Lower leg skin (tissue), 4 donors: ENCODE data around the gene MMP2. TPM values are rescaled to one million over a fixed set of nuclear protein-coding genes. Genes with fewer than 3 reads are reported as not detected.
A peak's percentile ranks its signal among the peaks of the same experiment; 100 is the strongest.

ENCODE experiments used
- DNase-seq, 2 donors: peaks; one replicate each; pipeline ENCODE4 v3.0.0-alpha.2; 2019; ENCODE audit warnings: low spot score in 2 of 2
- H3K4me3 ChIP-seq: fragments of 200-600 bp; sonication (generic); 2 replicates; pipeline ENCODE4 v1.5.1; 2017; ENCODE audit warnings: mild to moderate bottlenecking, low read depth; ENCODE audit not compliant: poor library complexity, severe bottlenecking
- POLR2A ChIP-seq, 2 donors: fragments of 450-650 bp; IDR thresholded peaks; one replicate each; pipeline ENCODE4 v1.6.1; 2016 to 2017; ENCODE audit warnings: antibody characterized with exemption in 2 of 2, mild to moderate bottlenecking in 1 of 2, moderate library complexity in 1 of 2
- WGBS, 2 donors: methylation state at CpG; one replicate each; pipeline ENCODE4 v1.1.5; 2018; 5-methylcytosine and 5-hydroxymethylcytosine counted together
- intact Hi-C: fragments of 100-400 bp; cut with DNase I; formaldehyde crosslinking; loops from one replicate; pipeline ENCODE4 v1.15.0; 2023; ENCODE audit warnings: low total_unique reads
- total RNA-seq, 4 donors: library from RNA; depleted of rRNA; stranded (reverse); fragments of >200 nt; gene quantifications; one replicate each; pipeline ENCODE4 v1.1.0, GENCODE V29; 2016
- TF ChIP-seq, protein P1 (sequence below), 3 donors: fragments of 450-650 bp; IDR thresholded peaks; one replicate each; pipeline ENCODE4 v1.5.1; 2016; ENCODE audit warnings: antibody characterized with exemption in 3 of 3, mild to moderate bottlenecking in 3 of 3, moderate library complexity in 2 of 3

Gene MMP2
- total RNA-seq, 4 donors from 2014 or later = 152 to 516 (median 223) TPM

DNA sequence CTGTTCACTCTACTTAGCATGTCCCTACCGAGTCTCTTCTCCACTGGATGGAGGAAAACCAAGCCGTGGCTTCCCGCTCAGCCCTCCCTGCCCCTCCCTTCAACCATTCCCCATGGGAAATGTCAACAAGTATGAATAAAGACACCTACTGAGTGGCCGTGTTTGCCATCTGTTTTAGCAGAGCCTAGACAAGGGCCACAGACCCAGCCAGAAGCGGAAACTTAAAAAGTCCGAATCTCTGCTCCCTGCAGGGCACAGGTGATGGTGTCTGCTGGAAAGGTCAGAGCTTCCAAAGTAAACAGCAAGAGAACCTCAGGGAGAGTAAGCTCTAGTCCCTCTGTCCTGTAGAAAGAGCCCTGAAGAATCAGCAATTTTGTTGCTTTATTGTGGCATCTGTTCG is 27.1 kb downstream of the MMP2 start:
- WGBS, 2 donors = 83 to 84% methylated on average over 7 of the region's 7 CpGs
- TF ChIP-seq, protein P1, sequence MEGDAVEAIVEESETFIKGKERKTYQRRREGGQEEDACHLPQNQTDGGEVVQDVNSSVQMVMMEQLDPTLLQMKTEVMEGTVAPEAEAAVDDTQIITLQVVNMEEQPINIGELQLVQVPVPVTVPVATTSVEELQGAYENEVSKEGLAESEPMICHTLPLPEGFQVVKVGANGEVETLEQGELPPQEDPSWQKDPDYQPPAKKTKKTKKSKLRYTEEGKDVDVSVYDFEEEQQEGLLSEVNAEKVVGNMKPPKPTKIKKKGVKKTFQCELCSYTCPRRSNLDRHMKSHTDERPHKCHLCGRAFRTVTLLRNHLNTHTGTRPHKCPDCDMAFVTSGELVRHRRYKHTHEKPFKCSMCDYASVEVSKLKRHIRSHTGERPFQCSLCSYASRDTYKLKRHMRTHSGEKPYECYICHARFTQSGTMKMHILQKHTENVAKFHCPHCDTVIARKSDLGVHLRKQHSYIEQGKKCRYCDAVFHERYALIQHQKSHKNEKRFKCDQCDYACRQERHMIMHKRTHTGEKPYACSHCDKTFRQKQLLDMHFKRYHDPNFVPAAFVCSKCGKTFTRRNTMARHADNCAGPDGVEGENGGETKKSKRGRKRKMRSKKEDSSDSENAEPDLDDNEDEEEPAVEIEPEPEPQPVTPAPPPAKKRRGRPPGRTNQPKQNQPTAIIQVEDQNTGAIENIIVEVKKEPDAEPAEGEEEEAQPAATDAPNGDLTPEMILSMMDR (IDR thresholded peaks at IDR 0.05) = no peak
- no peak for TF ChIP-seq POLR2A (IDR thresholded peaks at IDR 0.05)
- intact Hi-C loops = no loop called here
- DNase-seq = peak in 1 of 2 donors; percentile 46
- H3K4me3 ChIP-seq = no peak overlapping the region

- no peak for TF ChIP-seq POLR2A (IDR thresholded peaks at IDR 0.05)
- TF ChIP-seq, protein P1 (IDR thresholded peaks at IDR 0.05) = no peak
- H3K4me3 ChIP-seq = no peak overlapping the region
- no peak for DNase-seq
- 65 to 85% methylated on average over 4 of the region's 4 CpGs for WGBS, 2 donors
- intact Hi-C loops = no loop called here
Measured at GRCh38 chr16:55506708-55507107, 27.7 kb downstream of the MMP2 start.

- peak overlapping the region; percentile 78 for H3K4me3 ChIP-seq
- 53 to 60% methylated on average over 9 of the region's 9 CpGs for WGBS, 2 donors
- intact Hi-C loops = no loop called here
- DNase-seq = no peak
- TF ChIP-seq, protein P1 (IDR thresholded peaks at IDR 0.05) = no peak
- no peak for TF ChIP-seq POLR2A (IDR thresholded peaks at IDR 0.05)
Measured at GRCh38 chr16:55508271-55508921, 29.4 kb downstream of the MMP2 start.

DNA sequence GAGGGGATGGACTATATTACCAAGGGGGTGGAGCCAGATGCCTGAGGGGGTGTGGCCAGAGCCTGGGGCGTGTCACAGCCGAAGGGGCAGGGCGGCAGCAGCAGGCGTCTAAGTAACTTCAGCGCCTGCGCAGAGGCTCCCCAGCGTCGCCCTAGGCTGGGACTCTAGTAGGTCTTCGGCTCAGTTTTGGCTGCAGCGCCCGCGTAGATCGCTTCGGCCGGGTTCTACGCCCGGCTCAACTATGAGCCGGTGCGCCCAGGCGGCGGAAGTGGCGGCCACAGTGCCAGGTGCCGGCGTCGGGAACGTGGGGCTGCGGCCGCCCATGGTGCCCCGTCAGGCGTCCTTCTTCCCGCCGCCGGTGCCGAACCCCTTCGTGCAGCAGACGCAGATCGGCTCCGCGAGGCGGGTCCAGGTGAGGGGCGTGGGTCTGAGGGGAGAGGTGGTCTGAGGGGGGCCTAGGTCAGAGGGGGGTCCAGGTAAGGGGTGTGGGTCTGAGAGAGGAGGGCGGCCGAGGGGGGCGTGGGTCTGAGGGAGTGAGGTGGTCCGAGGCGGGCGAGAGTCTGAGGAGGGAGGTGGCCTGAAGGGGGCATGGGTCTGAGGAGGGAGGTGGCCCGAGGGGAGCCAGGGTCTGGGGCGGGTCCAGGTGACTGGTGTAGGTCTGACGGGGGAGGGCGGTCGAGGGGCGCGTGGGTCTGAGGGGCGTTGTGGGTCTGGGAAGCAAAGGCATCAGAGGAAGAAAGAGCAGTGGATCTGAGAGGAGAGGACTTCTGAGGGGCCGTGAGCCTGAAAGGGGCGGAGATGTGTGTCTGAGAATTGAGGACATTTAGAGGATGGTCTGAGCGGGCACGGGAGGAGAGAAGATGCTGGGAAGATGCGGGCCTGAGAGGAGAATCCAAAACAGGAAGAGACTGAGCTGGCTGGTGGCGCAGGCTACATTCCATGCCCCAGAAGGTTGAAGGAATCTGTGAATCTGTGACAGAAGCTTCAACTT is 30.2 kb downstream of the MMP2 start, which contains the start of gene LPCAT2:
TSS of gene LPCAT2 (plus strand) at position 132 of the 991 bp plus-strand sequence. CDS start at position 242, 110 bp downstream.
- DNase-seq = peak; percentile 79 to 96
- TF ChIP-seq, protein P1 (IDR thresholded peaks at IDR 0.05) = no peak
- TF ChIP-seq POLR2A (IDR thresholded peaks at IDR 0.05) = no peak
- H3K4me3 ChIP-seq = peak within 1 kb of the TSS; percentile 78
- 3 to 5% methylated on average over 44 to 61 of the region's 61 CpGs for WGBS, 2 donors
- intact Hi-C loops = no loop called here

GRCh38 chr16:55510185-55510805 is 31.3 kb downstream of the MMP2 start:
- no peak for DNase-seq
- intact Hi-C loops = no loop called here
- WGBS, 2 donors = 52 to 55% methylated on average over 4 of the region's 4 CpGs
- no peak overlapping the region for H3K4me3 ChIP-seq
- TF ChIP-seq, protein P1 (IDR thresholded peaks at IDR 0.05) = no peak
- TF ChIP-seq POLR2A (IDR thresholded peaks at IDR 0.05) = no peak
